ENCODE data around the gene CCDC102A. TPM values are rescaled to one million over a fixed set of nuclear protein-coding genes. Genes with fewer than 3 reads are reported as not detected.

Gene CCDC102A
- 5.7 to 9.7 TPM (median 9.4 TPM) in 5 replicates for total RNA-seq (2022; extraction: Qiagen RNA extraction; ENCODE audit: low read depth)

GRCh38 chr16:57536306-57537193 is at the start of gene CCDC102A:
Gene CCDC102A, minus strand, starts transcription at chr16:57536571. Its CDS starts 7,394 bp downstream, at chr16:57529177.

GRCh38 chr16:57485916-57486857 is 50.2 kb downstream of the CCDC102A start, which contains the start of gene DOK4:
Gene DOK4, minus strand, starts transcription at chr16:57486493. Its CDS starts 6,986 bp downstream, at chr16:57479507.

GRCh38 chr16:57462209-57462977 is 74.0 kb downstream of the CCDC102A start, which contains the start of gene POLR2C:
Gene POLR2C, plus strand, starts transcription at chr16:57462679. Its CDS starts 46 bp downstream, at chr16:57462725.

Other genes with a start within 250 kb of the CCDC102A start
- gene CCL22, start 177.8 kb downstream of the CCDC102A start, total RNA-seq (2022; extraction: Qiagen RNA extraction; ENCODE audit: low read depth): 0.06 to 0.08 TPM (median 0.07 TPM) in 4 of 5 replicates, not detected in the other
- 0.04 to 0.32 TPM (median 0.10 TPM) in 4 of 5 replicates, not detected in the other for gene CX3CL1, start 164.1 kb downstream of the CCDC102A start, total RNA-seq (2022; extraction: Qiagen RNA extraction; ENCODE audit: low read depth)
- not detected in 5 replicates for gene CCL17, start 131.8 kb downstream of the CCDC102A start, total RNA-seq (2022; extraction: Qiagen RNA extraction; ENCODE audit: low read depth)
- 68.9 to 89.6 TPM (median 73.2 TPM) in 5 replicates for gene CIAPIN1, start 89.2 kb downstream of the CCDC102A start, total RNA-seq (2022; extraction: Qiagen RNA extraction; ENCODE audit: low read depth)
- 38.1 to 53.6 TPM (median 51.3 TPM) in 5 replicates for gene COQ9, start 89.1 kb downstream of the CCDC102A start, total RNA-seq (2022; extraction: Qiagen RNA extraction; ENCODE audit: low read depth)
- gene POLR2C, start 73.9 kb downstream of the CCDC102A start, total RNA-seq (2022; extraction: Qiagen RNA extraction; ENCODE audit: low read depth): 106 to 173 TPM (median 107 TPM) in 5 replicates
- gene DOK4, start 50.1 kb downstream of the CCDC102A start, total RNA-seq (2022; extraction: Qiagen RNA extraction; ENCODE audit: low read depth): 33.4 to 45.4 TPM (median 42.6 TPM) in 5 replicates
- 0.02 to 0.07 TPM (median 0.06 TPM) in 5 replicates for gene ADGRG5, start 6.1 kb upstream of the CCDC102A start, total RNA-seq (2022; extraction: Qiagen RNA extraction; ENCODE audit: low read depth)
- gene ADGRG1, start 92.1 kb upstream of the CCDC102A start, total RNA-seq (2022; extraction: Qiagen RNA extraction; ENCODE audit: low read depth): 185 to 252 TPM (median 205 TPM) in 5 replicates
- gene ADGRG3, start 131.7 kb upstream of the CCDC102A start, total RNA-seq (2022; extraction: Qiagen RNA extraction; ENCODE audit: low read depth): 0.51 to 0.79 TPM (median 0.63 TPM) in 5 replicates
- 0.05 to 0.27 TPM (median 0.11 TPM) in 5 replicates for gene DRC7, start 158.2 kb upstream of the CCDC102A start, total RNA-seq (2022; extraction: Qiagen RNA extraction; ENCODE audit: low read depth)
- gene KATNB1, start 199.2 kb upstream of the CCDC102A start, total RNA-seq (2022; extraction: Qiagen RNA extraction; ENCODE audit: low read depth): 18.3 to 23.8 TPM (median 20.7 TPM) in 5 replicates

Data from A549 treated with DMSO at 1 μM for 4 hours (cell line).